Kidney (tissue), 14 donors: ENCODE data around the gene NXN. TPM values are rescaled to one million over a fixed set of nuclear protein-coding genes. Genes with fewer than 3 reads are reported as not detected.
"Not testable (repeated sequence)": the region's sequence is repeated elsewhere in the genome, so short reads cannot be mapped to it uniquely, and the experiment has no call there.

Experiments used
- DNase-seq, 5 donors: peaks; one replicate each; pipeline ENCODE4 v3.0.0-alpha.2; 2013 to 2020
- FAIRE-seq: peaks from 2 replicates; lab custom pipeline; 2012; peaks lifted over from hg19 to GRCh38; lab: Jason Lieb, UNC
- H3K27ac ChIP-seq, 2 donors: one replicate each; pipeline ENCODE4 v1.7.0; 2013; ENCODE audit warnings: low read depth in 2 of 2, low read length in 2 of 2, inconsistent platforms in 1 of 2
- H3K27me3 ChIP-seq: one replicate; pipeline ENCODE4 v1.7.1; 2013; ENCODE audit warnings: low read length, inconsistent platforms; ENCODE audit not compliant: control insufficient read depth, insufficient read depth
- H3K36me3 ChIP-seq, 3 donors: one replicate each; pipeline versions ENCODE4 v1.7.0 to v1.7.1; 2013; ENCODE audit warnings: low read length in 3 of 3, control low read depth in 1 of 3, inconsistent platforms in 1 of 3; ENCODE audit not compliant: insufficient read depth in 3 of 3, control insufficient read depth in 2 of 3
- H3K4me1 ChIP-seq, 3 donors: one replicate each; pipeline versions ENCODE4 v1.7.0 to v1.7.1; 2013; ENCODE audit warnings: low read length in 3 of 3, inconsistent platforms in 1 of 3, low read depth in 1 of 3; ENCODE audit not compliant: control insufficient read depth in 2 of 3, insufficient read depth in 2 of 3
- H3K4me3 ChIP-seq, 3 donors: one replicate each; pipeline versions ENCODE4 v1.7.0 to v1.8.1; 2013; ENCODE audit warnings: low read length in 3 of 3, control low read depth in 1 of 3, inconsistent platforms in 1 of 3
- H3K9ac ChIP-seq, 3 donors: one replicate each; pipeline versions ENCODE4 v1.7.0 to v1.7.1; 2013; ENCODE audit warnings: low read length in 3 of 3, control low read depth in 1 of 3, inconsistent platforms in 1 of 3
- H3K9me3 ChIP-seq, 3 donors: one replicate each; pipeline versions ENCODE4 v1.7.0 to v1.7.1; 2013; ENCODE audit warnings: low read length in 3 of 3, control low read depth in 1 of 3, inconsistent platforms in 1 of 3; ENCODE audit not compliant: control insufficient read depth in 2 of 3, insufficient read depth in 1 of 3
- CTCF ChIP-seq: IDR thresholded peaks from 3 replicates; pipeline ENCODE4 v1.5.1; 2012; ENCODE audit warnings: mild to moderate bottlenecking, moderate library complexity, borderline replicate concordance; ENCODE audit not compliant: insufficient read depth; ENCODE audit errors: extremely low read depth
- intact Hi-C: fragments of 100-400 bp; cut with DNase I; formaldehyde crosslinking; loops from one replicate; pipeline ENCODE4 v1.11.1; 2022
- polyA plus RNA-seq: library from polyadenylated mRNA; stranded (reverse); fragments of 350-450 nt; fragmentation: Illumina TruSeq; extraction: RNeasy Lipid Tissue Mini Kit (QIAGEN cat#74804); gene quantifications from one replicate; pipeline ENCODE4 v1.2.3, GENCODE V29; 2014; ENCODE audit warnings: low read depth, low replicate concordance; ENCODE audit not compliant: insufficient read depth
- total RNA-seq: library from RNA; stranded (reverse); fragmentation: NEBNext Ultra II Directional; extraction: Animal tissue kit (Norgen Biotek cat#: 25700); gene quantifications from one replicate; pipeline ENCODE4 v1.2.1, GENCODE V29; 2021
- donor health status: control.
- donor health status: control.
- donor health status: control.
- donor health status: control.
- donor health status: control.
- donor health status: DM: yes; HTN: yes; CAD: no.
- donor health status: Normal renal cell carcinoma (clear cell type).

The NXN gene
- total and polyA plus RNA-seq, 2 donors from 2014 or later, result 10.2 to 26.8 TPM

- H3K4me3 ChIP-seq, result no peak overlapping the region
- FAIRE-seq (no peak), DNase-seq (no peak)
- H3K4me1 ChIP-seq, result peaks cover 0 to 4% (median 3%) of the 10 kb centered on the region in 3 donors
- no peaks in the 10 kb centered on the region for H3K27me3 ChIP-seq
- no peak overlapping the region for H3K9ac ChIP-seq
- no peak overlapping the region for H3K27ac ChIP-seq
- H3K36me3 ChIP-seq, result no peaks in the 10 kb centered on the region
- no peaks in the 10 kb centered on the region for H3K9me3 ChIP-seq
- TF ChIP-seq CTCF, result no peak
- intact Hi-C loops, result no loop called here
These were observed 124.0 kb downstream of the NXN start for GRCh38 chr17:855569-855968.

- H3K27ac ChIP-seq, H3K27me3 ChIP-seq, DNase-seq, H3K36me3 ChIP-seq, H3K9ac ChIP-seq, H3K4me1 ChIP-seq, intact Hi-C loops, H3K4me3 ChIP-seq, FAIRE-seq, H3K9me3 ChIP-seq: not testable (repeated sequence)
These were observed 126.7 kb downstream of the NXN start for GRCh38 chr17:852850-853249.

- H3K27ac ChIP-seq, result no peak overlapping the region
- no peaks in the 10 kb centered on the region for H3K9me3 ChIP-seq
- H3K4me3 ChIP-seq, result no peak overlapping the region
- FAIRE-seq (no peak), DNase-seq (no peak)
- intact Hi-C loops, result no loop called here
- H3K9ac ChIP-seq, result no peak overlapping the region
- H3K4me1 ChIP-seq, result no peaks in the 10 kb centered on the region
- no peak for TF ChIP-seq CTCF
- H3K27me3 ChIP-seq, result no peaks in the 10 kb centered on the region
- no peaks in the 10 kb centered on the region for H3K36me3 ChIP-seq
These were observed 127.2 kb downstream of the NXN start for GRCh38 chr17:852349-852748.

- no peak overlapping the region for H3K4me3 ChIP-seq
- intact Hi-C loops, result no loop called here
- H3K9ac ChIP-seq, result no peak overlapping the region
- no peak for TF ChIP-seq CTCF
- no peaks in the 10 kb centered on the region for H3K27me3 ChIP-seq
- FAIRE-seq, result no peak
- no peaks in the 10 kb centered on the region for H3K36me3 ChIP-seq
- no peaks in the 10 kb centered on the region for H3K9me3 ChIP-seq
- H3K4me1 ChIP-seq, result no peaks in the 10 kb centered on the region
- no peak for DNase-seq
- H3K27ac ChIP-seq, result no peak overlapping the region
These were observed 127.7 kb downstream of the NXN start for GRCh38 chr17:851924-852323.
